ENCODE results near the gene FAM20C.
"Not testable (repeated sequence)": the region's sequence is repeated elsewhere in the genome, so short reads cannot be mapped to it uniquely, and the experiment has no call there.

FAM20C gene

DNA sequence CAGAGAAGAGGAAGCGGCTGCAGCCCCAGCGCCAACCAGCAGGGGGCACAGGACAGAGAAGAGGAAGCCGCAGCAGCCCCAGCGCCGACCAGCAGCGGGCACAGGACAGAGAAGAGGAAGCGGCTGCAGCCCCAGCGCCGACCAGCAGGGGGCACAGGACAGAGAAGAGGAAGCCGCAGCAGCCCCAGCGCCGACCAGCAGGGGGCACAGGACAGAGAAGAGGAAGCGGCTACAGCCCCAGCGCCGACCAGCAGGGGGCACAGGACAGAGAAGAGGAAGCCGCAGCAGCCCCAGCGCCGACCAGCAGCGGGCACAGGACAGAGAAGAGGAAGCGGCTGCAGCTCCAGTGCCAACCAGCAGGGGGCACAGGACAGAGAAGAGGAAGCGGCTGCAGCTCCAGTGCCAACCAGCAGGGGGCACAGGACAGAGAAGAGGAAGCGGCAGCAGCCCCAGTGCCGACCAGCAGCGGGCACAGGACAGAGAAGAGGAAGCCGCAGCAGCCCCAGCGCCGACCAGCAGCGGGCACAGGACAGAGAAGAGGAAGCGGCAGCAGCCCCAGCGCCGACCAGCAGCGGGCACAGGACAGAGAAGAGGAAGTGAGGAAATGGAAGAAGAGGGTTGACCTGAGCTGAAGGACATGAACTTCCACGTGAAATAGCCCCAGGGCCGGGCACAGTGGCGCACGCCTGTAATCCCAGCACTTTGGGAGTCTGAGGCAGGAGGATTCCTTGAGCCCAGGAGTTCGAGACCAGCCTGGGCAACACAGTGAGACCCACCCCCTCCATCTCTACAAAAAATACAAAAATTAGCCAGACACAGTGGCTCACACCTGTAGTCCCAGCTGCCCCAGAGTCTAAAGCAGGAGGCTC lies 71.3 kb downstream of the FAM20C start:
- not testable (repeated sequence) for H3K36me3 ChIP-seq; H3K4me3 ChIP-seq (ENCODE audit: low read depth in 1 of 2, low read length in 1 of 2); H3K9me3 ChIP-seq; H3K4me1 ChIP-seq (ENCODE audit: control insufficient read depth in 1 of 2, insufficient read depth in 1 of 2, low read depth in 1 of 2, low read length in 1 of 2); H3K27me3 ChIP-seq
- TF ChIP-seq, protein P1, sequence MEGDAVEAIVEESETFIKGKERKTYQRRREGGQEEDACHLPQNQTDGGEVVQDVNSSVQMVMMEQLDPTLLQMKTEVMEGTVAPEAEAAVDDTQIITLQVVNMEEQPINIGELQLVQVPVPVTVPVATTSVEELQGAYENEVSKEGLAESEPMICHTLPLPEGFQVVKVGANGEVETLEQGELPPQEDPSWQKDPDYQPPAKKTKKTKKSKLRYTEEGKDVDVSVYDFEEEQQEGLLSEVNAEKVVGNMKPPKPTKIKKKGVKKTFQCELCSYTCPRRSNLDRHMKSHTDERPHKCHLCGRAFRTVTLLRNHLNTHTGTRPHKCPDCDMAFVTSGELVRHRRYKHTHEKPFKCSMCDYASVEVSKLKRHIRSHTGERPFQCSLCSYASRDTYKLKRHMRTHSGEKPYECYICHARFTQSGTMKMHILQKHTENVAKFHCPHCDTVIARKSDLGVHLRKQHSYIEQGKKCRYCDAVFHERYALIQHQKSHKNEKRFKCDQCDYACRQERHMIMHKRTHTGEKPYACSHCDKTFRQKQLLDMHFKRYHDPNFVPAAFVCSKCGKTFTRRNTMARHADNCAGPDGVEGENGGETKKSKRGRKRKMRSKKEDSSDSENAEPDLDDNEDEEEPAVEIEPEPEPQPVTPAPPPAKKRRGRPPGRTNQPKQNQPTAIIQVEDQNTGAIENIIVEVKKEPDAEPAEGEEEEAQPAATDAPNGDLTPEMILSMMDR (IDR thresholded peaks at IDR 0.05) = peak; percentile 39
- H3K27ac ChIP-seq = peak overlapping the region; percentile 64

DNA sequence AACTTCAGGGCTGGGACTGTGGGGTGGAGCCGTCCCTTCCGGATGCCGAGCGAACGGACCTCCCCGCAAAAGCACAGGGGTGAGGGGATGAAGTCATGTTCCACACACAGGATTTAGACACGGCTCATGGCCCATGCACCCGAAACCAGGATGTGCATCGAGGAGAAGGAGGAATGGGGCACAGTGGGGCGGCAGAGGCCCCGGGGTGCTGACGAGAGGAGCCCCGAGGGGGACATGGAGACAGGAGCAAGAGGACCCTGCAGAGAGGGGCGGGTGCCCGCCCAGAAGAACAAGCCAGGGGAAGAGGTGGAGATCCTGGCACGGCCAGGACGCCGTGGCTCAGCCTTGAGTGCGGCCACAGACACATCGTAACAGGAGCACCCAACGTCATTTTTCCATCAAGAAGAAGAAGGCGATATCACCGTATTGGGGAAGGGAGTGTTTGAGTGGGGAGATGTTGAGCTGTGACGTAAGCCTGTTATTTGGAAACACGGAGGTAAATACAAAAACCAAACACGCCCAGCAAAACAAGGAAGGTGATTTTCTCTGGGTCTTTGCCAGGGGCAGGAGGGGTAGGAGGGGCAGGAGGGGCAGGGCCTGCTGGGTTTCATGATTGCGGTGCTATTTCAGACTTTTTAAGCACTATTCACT lies 72.3 kb downstream of the FAM20C start:
- Histone ChIP-seq H3K4me3 (ENCODE audit: low read depth in 1 of 2, low read length in 1 of 2) (no peak overlapping the region), H3K27ac (no peak overlapping the region), H3K27me3 (no peaks in the 10 kb centered on the region), H3K9me3 (no peaks in the 10 kb centered on the region), H3K4me1 (ENCODE audit: control insufficient read depth in 1 of 2, insufficient read depth in 1 of 2, low read depth in 1 of 2, low read length in 1 of 2) (no peaks in the 10 kb centered on the region), H3K36me3 (no peaks in the 10 kb centered on the region)
- TF ChIP-seq, protein P1 (IDR thresholded peaks at IDR 0.05) = no peak

DNA sequence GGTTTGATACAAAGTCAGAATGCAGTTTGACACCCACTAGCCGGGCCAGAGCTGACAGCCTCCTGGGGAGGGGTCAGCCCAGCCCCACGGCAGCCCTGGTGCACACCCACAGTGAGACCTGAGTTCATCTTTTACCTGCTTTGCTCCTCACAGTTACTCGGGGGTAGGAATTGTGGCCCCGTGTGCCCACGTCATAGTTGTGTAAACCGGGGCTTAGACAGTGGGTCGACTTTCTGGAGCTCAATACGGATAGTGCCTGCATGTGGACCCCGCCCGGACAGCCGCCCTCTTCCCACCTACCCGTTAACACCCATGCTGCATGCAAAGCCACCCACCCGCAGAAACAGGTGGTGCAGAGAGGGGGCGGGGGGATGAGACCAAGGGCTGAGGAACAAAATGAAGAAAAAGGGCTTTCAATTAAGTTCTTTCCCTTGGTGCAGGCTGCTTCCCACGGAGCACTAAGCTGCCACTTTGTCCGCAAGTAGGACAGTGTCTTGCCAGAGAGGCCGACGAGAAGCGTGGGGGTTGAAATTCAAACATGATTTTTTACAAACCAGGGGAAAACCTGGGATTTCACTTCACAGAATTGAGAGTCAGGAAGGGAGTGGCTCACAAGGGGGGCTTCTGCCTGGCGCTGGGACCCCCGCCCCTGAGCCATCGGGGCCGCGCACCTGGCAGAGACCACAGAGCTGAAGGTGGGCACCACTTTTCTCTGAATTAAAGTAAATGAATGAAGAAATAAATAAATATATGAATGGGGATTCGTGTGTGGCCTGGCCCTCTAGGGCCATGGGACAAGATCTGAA lies 73.0 kb downstream of the FAM20C start:
- TF ChIP-seq, protein P1 (IDR thresholded peaks at IDR 0.05) = no peak
- no peak overlapping the region for H3K27ac ChIP-seq
- no peaks in the 10 kb centered on the region for H3K36me3 ChIP-seq
- no peaks in the 10 kb centered on the region for H3K4me1 ChIP-seq (ENCODE audit: control insufficient read depth in 1 of 2, insufficient read depth in 1 of 2, low read depth in 1 of 2, low read length in 1 of 2)
- H3K4me3 ChIP-seq (ENCODE audit: low read depth in 1 of 2, low read length in 1 of 2) = no peak overlapping the region
- H3K9me3 ChIP-seq = no peaks in the 10 kb centered on the region
- no peaks in the 10 kb centered on the region for H3K27me3 ChIP-seq

DNA sequence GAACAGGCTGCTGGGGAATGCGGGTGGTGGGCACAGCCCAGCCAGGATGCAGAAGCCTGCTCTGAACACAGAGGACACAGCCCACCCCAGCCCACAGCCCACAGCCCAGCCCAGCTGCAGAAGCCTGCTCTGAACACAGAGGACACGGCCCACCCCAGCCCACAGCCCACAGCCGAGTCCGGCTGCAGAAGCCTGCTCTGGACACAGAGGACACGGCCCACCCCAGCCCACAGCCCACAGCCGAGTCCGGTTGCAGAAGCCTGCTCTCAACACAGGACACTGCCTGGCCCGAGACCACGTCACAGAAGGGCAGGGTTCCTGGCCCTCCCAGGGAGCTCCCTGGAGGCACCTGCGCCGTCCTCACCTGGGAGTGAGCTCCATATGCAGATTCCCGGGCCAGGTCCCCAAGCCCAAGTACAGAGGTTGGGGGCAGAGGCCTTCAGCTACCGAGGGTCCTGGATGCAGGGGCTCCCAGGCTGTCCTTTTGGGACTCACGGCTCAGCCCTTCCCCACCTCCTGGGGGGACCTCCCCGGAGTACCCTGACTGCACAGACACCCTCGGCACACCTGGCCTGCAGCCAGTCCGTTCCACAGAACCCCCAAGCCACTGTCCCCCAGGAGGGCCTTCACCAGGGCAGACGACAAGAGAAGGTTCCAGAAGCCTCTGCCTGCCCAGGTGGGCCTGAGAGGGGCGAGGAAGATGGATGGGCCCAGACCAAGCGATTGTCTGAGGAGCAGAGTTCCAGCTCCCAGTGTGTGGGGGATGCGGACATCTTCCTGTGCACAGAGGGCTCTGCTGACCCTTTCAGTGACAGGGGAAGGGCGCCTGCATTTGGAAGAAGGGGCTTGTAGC lies 73.9 kb downstream of the FAM20C start:
- Histone ChIP-seq H3K27ac (no peak overlapping the region), H3K9me3 (no peaks in the 10 kb centered on the region)
- TF ChIP-seq, protein P1 (IDR thresholded peaks at IDR 0.05) = no peak

More for the DNA sequence above, 73.9 kb downstream of the FAM20C start:
- H3K27me3 ChIP-seq = no peaks in the 10 kb centered on the region
- no peaks in the 10 kb centered on the region for H3K36me3 ChIP-seq
- H3K4me3 ChIP-seq (ENCODE audit: low read depth in 1 of 2, low read length in 1 of 2) = no peak overlapping the region
- no peaks in the 10 kb centered on the region for H3K4me1 ChIP-seq (ENCODE audit: control insufficient read depth in 1 of 2, insufficient read depth in 1 of 2, low read depth in 1 of 2, low read length in 1 of 2)
